Activated T-helper 1 cell treated with anti-CD3 and anti-CD28 coated beads, Interleukin-12 subunit alpha, Interleukin-12 subunit beta, Interleukin-2, Interleukin-4 antibody, amounts not matched to agents 30 ng/mL and 10 ng/mL and 1 ng/mL, durations not matched to agents 14 hours and 24 hours and 36 hours (primary cell): ENCODE data around the gene TGFB3. TPM values are rescaled to one million over a fixed set of nuclear protein-coding genes. Genes with fewer than 3 reads are reported as not detected.

ENCODE experiments used
- DNase-seq: peaks from one replicate; pipeline ENCODE4 v3.0.0; 2021; ENCODE audit warnings: low spot score
- H3K27ac Mint-ChIP-seq: one replicate; pipeline ENCODE4 v1.8.0; 2021; ENCODE audit warnings: mild to moderate bottlenecking, mixed read lengths
- H3K27me3 Mint-ChIP-seq: one replicate; pipeline ENCODE4 v1.8.0; 2022; ENCODE audit warnings: mild to moderate bottlenecking, moderate library complexity, mixed read lengths; ENCODE audit not compliant: insufficient read depth
- H3K36me3 Mint-ChIP-seq: one replicate; pipeline ENCODE4 v1.8.0; 2021; ENCODE audit warnings: low read depth, mixed read lengths
- H3K4me1 Mint-ChIP-seq: one replicate; pipeline ENCODE4 v1.8.0; 2021; ENCODE audit warnings: low read depth, mixed read lengths
- H3K4me3 Mint-ChIP-seq: one replicate; pipeline ENCODE4 v1.8.0; 2021; ENCODE audit warnings: mild to moderate bottlenecking, moderate library complexity, mixed read lengths
- H3K9me3 Mint-ChIP-seq: one replicate; pipeline ENCODE4 v1.8.0; 2021; ENCODE audit warnings: mixed read lengths
- intact Hi-C: fragments of 100-400 bp; cut with micrococcal nuclease; formaldehyde crosslinking; loops from one replicate; pipeline ENCODE4 v1.15.1; 2024
- total RNA-seq: library from RNA; stranded (reverse); gene quantifications from 2 replicates; pipeline ENCODE4 v1.2.3, GENCODE V29; 2022

Gene TGFB3
- total RNA-seq, 1 donor from 2014 or later = 2.2 TPM

- H3K4me3 Mint-ChIP-seq = no peak overlapping the region
- H3K27ac Mint-ChIP-seq = no peak overlapping the region
- peaks cover 16% of the 10 kb centered on the region for H3K9me3 Mint-ChIP-seq
- intact Hi-C loops = no loop called here
- H3K36me3 Mint-ChIP-seq = peaks cover 5% of the 10 kb centered on the region
- H3K27me3 Mint-ChIP-seq = no peaks in the 10 kb centered on the region
- DNase-seq = no peak
- H3K4me1 Mint-ChIP-seq = no peaks in the 10 kb centered on the region
These were observed 20.6 kb upstream of the TGFB3 start for GRCh38 chr14:76002383-76002782.

- Mint-ChIP-seq H3K4me1 (no peaks in the 10 kb centered on the region), H3K27me3 (no peaks in the 10 kb centered on the region), H3K9me3 (peaks cover 9% of the 10 kb centered on the region), H3K36me3 (peaks cover 3% of the 10 kb centered on the region), H3K4me3 (no peak overlapping the region), H3K27ac (no peak overlapping the region)
- DNase-seq = no peak
- intact Hi-C loops = no loop called here
These were observed 17.9 kb upstream of the TGFB3 start for GRCh38 chr14:75999511-76000190.

- no peaks in the 10 kb centered on the region for H3K9me3 Mint-ChIP-seq
- H3K27me3 Mint-ChIP-seq = no peaks in the 10 kb centered on the region
- no peak overlapping the region for H3K27ac Mint-ChIP-seq
- H3K4me1 Mint-ChIP-seq = peaks cover 5% of the 10 kb centered on the region
- H3K4me3 Mint-ChIP-seq = no peak overlapping the region
- intact Hi-C loops = no loop called here
- DNase-seq = no peak
- no peaks in the 10 kb centered on the region for H3K36me3 Mint-ChIP-seq
These were observed 14.7 kb upstream of the TGFB3 start for GRCh38 chr14:75996488-75996887.

GRCh38 chr14:75995372-75996041 is 13.7 kb upstream of the TGFB3 start:
- Mint-ChIP-seq H3K4me3 (no peak overlapping the region), H3K27me3 (no peaks in the 10 kb centered on the region), H3K36me3 (no peaks in the 10 kb centered on the region), H3K27ac (no peak overlapping the region), H3K9me3 (no peaks in the 10 kb centered on the region), H3K4me1 (peaks cover 5% of the 10 kb centered on the region)
- no peak for DNase-seq
- intact Hi-C loops = no loop called here

- intact Hi-C loops = no loop called here
- no peaks in the 10 kb centered on the region for H3K27me3 Mint-ChIP-seq
- no peak for DNase-seq
- H3K27ac Mint-ChIP-seq = no peak overlapping the region
- peaks cover 5% of the 10 kb centered on the region for H3K4me1 Mint-ChIP-seq
- H3K9me3 Mint-ChIP-seq = no peaks in the 10 kb centered on the region
- no peaks in the 10 kb centered on the region for H3K36me3 Mint-ChIP-seq
- H3K4me3 Mint-ChIP-seq = no peak overlapping the region
These were observed 11.8 kb upstream of the TGFB3 start for GRCh38 chr14:75993567-75994041.

GRCh38 chr14:75991753-75992152 is 10.0 kb upstream of the TGFB3 start:
- H3K4me3 Mint-ChIP-seq = no peak overlapping the region

GRCh38 chr14:75990297-75990696 is 8.5 kb upstream of the TGFB3 start:
- H3K27ac Mint-ChIP-seq = no peak overlapping the region
- intact Hi-C loops = no loop called here
- no peak overlapping the region for H3K4me3 Mint-ChIP-seq
- H3K27me3 Mint-ChIP-seq = no peaks in the 10 kb centered on the region
- no peak for DNase-seq
- H3K36me3 Mint-ChIP-seq = no peaks in the 10 kb centered on the region
- H3K9me3 Mint-ChIP-seq = no peaks in the 10 kb centered on the region
- peaks cover 17% of the 10 kb centered on the region for H3K4me1 Mint-ChIP-seq

More at GRCh38 chr14:75991753-75992152, 10.0 kb upstream of the TGFB3 start:
- intact Hi-C loops = no loop called here
- H3K27ac Mint-ChIP-seq = no peak overlapping the region
- H3K4me1 Mint-ChIP-seq = peaks cover 8% of the 10 kb centered on the region
- H3K27me3 Mint-ChIP-seq = no peaks in the 10 kb centered on the region
- no peak for DNase-seq
- no peaks in the 10 kb centered on the region for H3K9me3 Mint-ChIP-seq
- no peaks in the 10 kb centered on the region for H3K36me3 Mint-ChIP-seq

- H3K4me3 Mint-ChIP-seq = no peak overlapping the region
- intact Hi-C loops = loop anchor here (5.0 kb wide), 3 partner anchors 823 to 1227 kb away; partner anchors contain the start of genes ANGEL1, EIF2B2 and YLPM1
- H3K9me3 Mint-ChIP-seq = no peaks in the 10 kb centered on the region
- DNase-seq = no peak
- H3K27ac Mint-ChIP-seq = no peak overlapping the region
- H3K4me1 Mint-ChIP-seq = peaks cover 17% of the 10 kb centered on the region
- peaks cover 2% of the 10 kb centered on the region for H3K27me3 Mint-ChIP-seq
- H3K36me3 Mint-ChIP-seq = no peaks in the 10 kb centered on the region
These were observed 7.3 kb upstream of the TGFB3 start for GRCh38 chr14:75989134-75989533.

- intact Hi-C loops = loop anchor here (5.0 kb wide), 3 partner anchors 825 to 1225 kb away; partner anchors contain the start of genes ANGEL1, EIF2B2 and YLPM1
- no peaks in the 10 kb centered on the region for H3K36me3 Mint-ChIP-seq
- H3K27me3 Mint-ChIP-seq = peaks cover 5% of the 10 kb centered on the region
- no peak for DNase-seq
- peak overlapping the region; percentile 15 for H3K4me3 Mint-ChIP-seq
- H3K27ac Mint-ChIP-seq = no peak overlapping the region
- peaks cover 16% of the 10 kb centered on the region for H3K4me1 Mint-ChIP-seq
- H3K9me3 Mint-ChIP-seq = no peaks in the 10 kb centered on the region
These were observed 5.6 kb upstream of the TGFB3 start for GRCh38 chr14:75987201-75987970.

GRCh38 chr14:75986439-75986765 is 4.6 kb upstream of the TGFB3 start:
- Mint-ChIP-seq H3K9me3 (no peaks in the 10 kb centered on the region), H3K4me3 (peak overlapping the region; percentile 89)

GRCh38 chr14:75985618-75986438 is 4.0 kb upstream of the TGFB3 start, which contains the start of gene IFT43:
Gene IFT43 (plus strand): TSS chr14:75985763. CDS start chr14:75985787, 24 bp downstream.
- H3K4me1 Mint-ChIP-seq = peaks cover 28% of the 10 kb centered on the region
- no peaks in the 10 kb centered on the region for H3K36me3 Mint-ChIP-seq
- peak within 1 kb of the TSS; percentile 89 for H3K4me3 Mint-ChIP-seq
- peak within 1 kb of the TSS; percentile 67 for H3K27ac Mint-ChIP-seq
- peak; percentile 85 for DNase-seq
- H3K27me3 Mint-ChIP-seq = peaks cover 5% of the 10 kb centered on the region
- intact Hi-C loops = loop anchor here (1.0 to 5.0 kb wide), 5 partner anchors 166 to 1224 kb away; partner anchors contain the start of genes ANGEL1, EIF2B2, ERG28 and TTLL5
- H3K9me3 Mint-ChIP-seq = no peaks in the 10 kb centered on the region

More at GRCh38 chr14:75986439-75986765, 4.6 kb upstream of the TGFB3 start:
- Mint-ChIP-seq H3K27me3 (peaks cover 5% of the 10 kb centered on the region), H3K36me3 (no peaks in the 10 kb centered on the region), H3K27ac (peak overlapping the region; percentile 67), H3K4me1 (peaks cover 23% of the 10 kb centered on the region)
- no peak for DNase-seq
- intact Hi-C loops = loop anchor here (5.0 kb wide), 3 partner anchors 826 to 1224 kb away; partner anchors contain the start of genes ANGEL1, EIF2B2 and YLPM1

GRCh38 chr14:75984674-75985073 is 2.9 kb upstream of the TGFB3 start:
- Mint-ChIP-seq H3K4me1 (peaks cover 36% of the 10 kb centered on the region), H3K27ac (no peak overlapping the region)
- no peak for DNase-seq

More at GRCh38 chr14:75984674-75985073, 2.9 kb upstream of the TGFB3 start:
- H3K27me3 Mint-ChIP-seq = peaks cover 5% of the 10 kb centered on the region
- no peaks in the 10 kb centered on the region for H3K9me3 Mint-ChIP-seq
- H3K4me3 Mint-ChIP-seq = peak overlapping the region; percentile 89
- intact Hi-C loops = loop anchor here (1.0 to 5.0 kb wide), 6 partner anchors 168 to 1222 kb away; partner anchors contain the start of genes ANGEL1, EIF2B2, ERG28 and TMED10
- H3K36me3 Mint-ChIP-seq = no peaks in the 10 kb centered on the region
